Measurements from ENCODE around the gene LENG8. TPM values are rescaled to one million over a fixed set of nuclear protein-coding genes. Genes with fewer than 3 reads are reported as not detected.
"Not testable (repeated sequence)": the region's sequence is repeated elsewhere in the genome, so short reads cannot be mapped to it uniquely, and the experiment has no call there.

Gene LENG8
- total RNA-seq, 1 experiment from 2014 or later = 12.4 TPM

DNA sequence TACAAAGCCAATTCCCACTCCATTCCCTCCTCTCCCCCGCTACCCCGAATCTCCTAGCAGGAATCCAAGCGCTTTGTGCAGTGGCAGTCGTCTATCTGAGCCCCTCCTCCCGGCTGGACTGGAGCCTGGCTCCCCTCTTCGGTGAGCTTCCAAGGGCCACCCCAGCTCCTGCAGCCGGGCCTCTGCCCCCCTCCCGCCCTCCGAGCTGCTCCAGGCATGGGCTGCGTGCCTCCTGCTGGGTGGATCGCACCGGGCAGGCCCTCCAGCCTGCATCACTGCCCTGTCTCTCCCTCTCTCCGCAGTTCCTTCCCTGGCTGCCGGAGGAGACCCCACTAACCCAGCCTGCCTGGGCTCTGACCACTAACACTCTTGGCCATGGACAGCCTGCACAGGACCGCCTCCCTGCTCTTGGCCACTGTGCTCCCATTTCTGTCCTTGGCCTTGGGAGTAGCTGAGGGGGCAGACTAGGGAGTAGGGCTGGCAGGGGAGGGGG lies 12.9 kb upstream of the LENG8 start:
- DNase-seq (ENCODE audit: low spot score) = peak; percentile 30
- in situ Hi-C loops (cut with HindIII; ENCODE audit: low sequenced_read_pairs) = no loop called here

DNA sequence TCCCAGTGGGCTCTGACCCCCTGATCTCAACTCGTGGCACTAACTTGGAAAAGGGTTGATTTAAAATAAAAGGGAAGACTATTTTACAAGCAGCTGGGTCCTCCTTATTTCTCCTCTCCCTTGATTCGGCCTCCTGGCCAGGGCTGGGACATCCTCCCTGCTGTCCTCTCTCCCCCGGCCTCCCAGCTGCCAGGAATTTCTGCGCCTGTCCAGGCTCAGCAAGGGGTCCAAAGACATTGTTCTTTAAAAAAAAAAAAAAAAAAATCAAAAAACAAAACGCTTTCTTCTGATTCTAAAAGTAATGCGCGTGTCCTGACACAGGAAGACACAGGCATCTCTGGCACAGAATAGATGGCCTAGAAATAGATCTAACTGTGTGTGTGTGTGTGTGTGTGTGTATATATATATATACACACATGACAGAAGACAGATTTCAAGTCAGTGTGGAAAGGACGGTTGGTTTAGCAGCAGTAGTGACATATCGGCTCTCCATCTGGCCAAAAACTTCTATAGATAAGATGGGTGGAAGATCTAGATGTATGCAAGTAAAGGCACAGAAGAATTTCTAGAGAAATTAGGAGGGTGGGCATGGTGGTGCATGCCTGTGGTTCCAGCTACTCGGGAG lies 12.3 kb upstream of the LENG8 start:
- DNase-seq (ENCODE audit: low spot score) = no peak
- in situ Hi-C loops (cut with HindIII; ENCODE audit: low sequenced_read_pairs) = no loop called here

DNA sequence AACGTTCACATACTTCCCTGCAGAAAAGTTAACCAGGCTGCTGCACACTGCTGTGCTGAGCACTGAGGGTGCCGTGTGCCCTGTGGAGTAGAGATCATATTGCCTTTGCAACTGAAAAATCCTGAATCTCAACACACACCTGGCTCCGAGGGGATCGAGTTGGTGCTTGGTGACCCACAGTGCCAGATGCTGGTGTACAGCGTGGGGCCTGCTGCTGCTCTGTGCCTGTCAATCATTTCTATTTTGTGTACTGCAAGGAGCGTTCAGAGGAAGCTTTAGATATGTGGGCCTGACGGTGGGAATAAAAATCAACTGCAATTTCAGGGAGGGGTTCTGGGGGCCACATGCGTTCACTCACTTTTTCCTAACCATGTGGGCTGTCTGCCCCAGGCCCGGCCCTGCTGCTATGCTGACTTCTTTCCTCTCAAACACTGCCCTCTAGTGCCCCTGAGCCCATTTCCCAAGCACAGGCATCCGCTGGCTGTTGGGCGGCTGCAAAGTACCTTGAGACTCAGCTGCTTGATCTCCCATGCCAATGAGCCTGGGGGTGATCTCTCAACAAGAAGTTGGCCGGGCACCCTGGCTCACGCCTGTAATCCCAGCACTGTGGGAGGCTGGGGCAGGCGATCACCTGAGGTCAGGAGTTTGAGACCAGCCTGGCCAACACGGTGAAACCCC lies 9.7 kb upstream of the LENG8 start:
- in situ Hi-C loops (cut with HindIII; ENCODE audit: low sequenced_read_pairs) = no loop called here
- DNase-seq (ENCODE audit: low spot score) = peak; percentile 65

DNA sequence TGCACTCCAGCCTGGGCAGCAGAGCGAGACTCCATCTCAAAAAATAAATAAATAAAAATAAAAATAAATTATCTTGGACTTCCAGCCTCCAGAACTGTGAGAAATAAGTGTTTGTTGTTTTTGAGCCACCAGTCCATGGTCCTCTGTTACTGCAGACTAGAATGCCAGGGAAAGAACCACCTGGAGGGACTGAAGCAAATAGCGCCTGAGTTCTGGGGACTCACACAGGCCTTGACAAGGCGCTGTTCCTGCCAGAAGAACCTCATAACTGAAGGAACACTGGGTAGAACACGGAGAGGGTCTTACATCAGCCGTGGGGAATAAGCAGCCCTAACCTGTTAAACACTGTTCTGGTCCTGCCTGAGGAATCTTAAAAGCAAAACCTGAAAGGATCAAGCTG lies 8.4 kb upstream of the LENG8 start:
- in situ Hi-C loops (cut with HindIII; ENCODE audit: low sequenced_read_pairs) = no loop called here
- no peak for DNase-seq (ENCODE audit: low spot score)

DNA sequence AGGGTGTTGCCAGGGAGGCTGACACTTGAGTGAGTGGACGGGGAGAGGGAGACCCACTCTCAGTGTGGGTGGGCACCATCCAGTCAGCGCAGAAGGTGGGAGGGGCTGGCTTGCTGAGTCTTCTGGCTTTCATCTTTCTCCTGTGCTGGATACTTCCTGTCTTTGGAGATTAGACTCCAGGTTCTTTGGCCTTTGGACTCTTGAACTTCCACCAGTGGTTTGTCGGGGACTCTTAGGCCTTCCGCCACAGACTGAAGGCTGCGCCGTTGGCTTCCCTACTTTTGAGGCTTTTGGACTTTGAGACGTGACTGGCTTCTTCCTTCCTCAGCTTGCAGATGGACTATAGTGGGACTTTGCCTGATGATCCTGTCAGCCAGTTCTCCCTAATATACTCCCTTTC lies 4.3 kb upstream of the LENG8 start:
- in situ Hi-C loops (cut with HindIII; ENCODE audit: low sequenced_read_pairs) = no loop called here
- DNase-seq (ENCODE audit: low spot score) = no peak

DNA sequence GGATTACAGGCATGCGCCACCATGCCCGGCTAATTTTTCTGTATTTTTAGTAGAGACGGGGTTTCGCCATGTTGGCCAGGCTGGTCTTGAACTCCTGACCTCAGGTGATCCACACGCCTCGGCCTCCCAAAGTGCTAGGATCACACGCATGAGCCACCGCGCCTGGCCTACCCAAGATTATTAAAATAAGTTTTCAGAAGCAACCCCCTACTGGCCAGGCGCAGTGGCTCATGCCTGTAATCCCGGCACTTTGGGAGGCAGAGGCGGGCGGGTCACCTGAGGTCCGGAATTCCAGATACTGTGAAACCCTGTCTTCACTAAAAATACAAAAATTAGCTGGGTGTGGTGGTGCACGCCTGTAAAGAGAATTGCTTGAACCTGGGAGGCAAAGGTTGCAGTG lies 2.6 kb upstream of the LENG8 start:
- in situ Hi-C loops (cut with HindIII; ENCODE audit: low sequenced_read_pairs); DNase-seq (ENCODE audit: low spot score): not testable (repeated sequence)

DNA sequence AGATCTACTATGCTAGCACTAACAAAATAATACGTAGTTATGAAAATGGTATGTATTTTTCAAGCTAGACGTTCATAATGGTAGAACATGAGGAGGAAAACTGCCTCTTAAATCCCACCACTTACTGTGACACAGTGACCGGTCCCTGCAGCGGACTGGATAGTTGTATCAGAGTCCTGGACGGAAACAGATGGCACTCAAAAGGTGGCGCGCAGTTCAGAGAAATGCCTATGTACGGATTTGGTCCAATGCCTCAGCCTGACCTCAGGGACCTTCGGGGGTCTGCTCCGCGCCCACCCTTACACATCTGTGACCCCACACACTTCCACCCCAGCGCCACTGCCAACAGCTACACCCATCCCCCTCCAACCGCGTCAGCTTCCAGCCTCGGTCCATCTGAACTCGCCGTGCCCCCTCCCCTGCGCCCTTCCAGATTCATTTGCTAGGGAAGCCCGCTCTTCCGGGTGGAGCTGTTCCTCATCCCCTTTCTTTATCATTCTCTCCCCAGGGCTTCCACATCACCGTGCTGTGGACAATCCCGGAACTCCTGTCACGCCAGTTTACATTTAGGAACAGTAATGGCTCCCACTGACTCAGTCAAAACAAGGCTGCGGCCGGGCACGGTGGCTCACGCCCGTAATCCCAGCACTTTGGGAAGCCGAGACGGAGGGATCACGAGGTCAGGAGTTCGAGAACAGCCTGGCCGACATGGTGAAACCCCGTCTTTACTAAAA lies 792 bp upstream of the LENG8 start:
- in situ Hi-C loops (cut with HindIII; ENCODE audit: low sequenced_read_pairs) = no loop called here
- peak; percentile 72 for DNase-seq (ENCODE audit: low spot score)

DNA sequence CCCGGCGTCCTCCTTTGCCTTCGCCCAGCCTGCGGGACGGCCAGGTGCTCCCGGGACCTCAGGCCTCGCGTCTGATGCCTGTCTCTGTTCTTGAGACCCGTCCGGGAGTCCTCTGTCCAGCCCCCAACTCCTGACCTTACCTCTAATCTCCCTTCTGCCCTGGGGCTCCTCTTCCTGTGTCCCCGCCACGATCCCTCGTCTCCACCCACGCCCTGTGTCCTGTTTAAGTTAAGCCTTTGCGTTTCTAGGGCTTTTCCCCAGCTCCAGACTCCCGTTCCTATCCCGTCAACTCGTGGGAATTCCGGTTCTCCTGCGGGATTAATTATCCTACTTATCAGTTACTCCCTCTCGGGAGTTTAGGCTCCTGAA lies 686 bp downstream of the LENG8 start:
- in situ Hi-C loops (cut with HindIII; ENCODE audit: low sequenced_read_pairs) = no loop called here
- DNase-seq (ENCODE audit: low spot score) = no peak

DNA sequence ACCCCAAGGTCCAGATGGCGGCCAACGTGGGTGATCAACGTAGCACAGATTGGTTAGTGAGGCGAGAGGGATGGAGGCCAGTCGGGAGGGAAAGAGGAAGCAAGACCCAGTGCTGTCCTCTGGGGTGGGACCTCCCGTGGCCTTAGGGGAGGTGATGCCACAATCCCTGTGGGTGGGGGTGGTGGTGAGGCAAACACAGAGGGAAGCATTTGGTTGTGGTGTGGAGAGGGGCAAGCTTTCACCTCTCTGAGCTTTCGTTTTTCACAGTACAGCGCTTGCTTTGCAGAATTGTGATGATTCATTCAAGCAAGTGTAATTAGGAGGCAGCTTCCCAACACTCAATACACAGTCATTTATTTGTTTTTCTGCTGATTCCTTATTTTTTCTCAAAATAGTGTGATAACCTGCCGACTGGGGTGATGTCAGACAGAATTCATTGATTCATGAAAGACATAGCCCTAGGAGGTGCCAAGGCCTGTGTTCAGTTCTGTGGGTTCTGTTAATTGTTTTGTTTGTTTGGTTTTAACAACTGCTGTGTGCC lies 2.4 kb downstream of the LENG8 start:
- in situ Hi-C loops (cut with HindIII; ENCODE audit: low sequenced_read_pairs) = no loop called here
- DNase-seq (ENCODE audit: low spot score) = no peak

DNA sequence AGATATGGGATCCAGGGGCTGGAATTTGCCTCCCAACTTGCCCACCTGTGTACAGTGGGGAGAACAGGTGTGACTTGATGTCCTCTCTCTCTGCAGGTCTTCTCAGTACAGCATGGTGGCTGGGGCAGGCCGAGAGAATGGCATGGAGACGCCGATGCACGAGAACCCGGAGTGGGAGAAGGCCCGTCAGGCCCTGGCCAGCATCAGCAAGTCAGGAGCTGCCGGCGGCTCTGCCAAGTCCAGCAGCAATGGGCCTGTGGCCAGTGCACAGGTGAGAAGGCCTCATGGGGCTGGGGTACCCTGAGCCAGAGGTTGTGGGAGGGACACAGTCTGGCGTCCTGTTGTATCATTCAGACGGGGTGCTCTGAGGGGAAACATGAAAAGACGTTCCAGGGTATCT lies 3.0 kb downstream of the LENG8 start:
- in situ Hi-C loops (cut with HindIII; ENCODE audit: low sequenced_read_pairs) = no loop called here
- no peak for DNase-seq (ENCODE audit: low spot score)

DNA sequence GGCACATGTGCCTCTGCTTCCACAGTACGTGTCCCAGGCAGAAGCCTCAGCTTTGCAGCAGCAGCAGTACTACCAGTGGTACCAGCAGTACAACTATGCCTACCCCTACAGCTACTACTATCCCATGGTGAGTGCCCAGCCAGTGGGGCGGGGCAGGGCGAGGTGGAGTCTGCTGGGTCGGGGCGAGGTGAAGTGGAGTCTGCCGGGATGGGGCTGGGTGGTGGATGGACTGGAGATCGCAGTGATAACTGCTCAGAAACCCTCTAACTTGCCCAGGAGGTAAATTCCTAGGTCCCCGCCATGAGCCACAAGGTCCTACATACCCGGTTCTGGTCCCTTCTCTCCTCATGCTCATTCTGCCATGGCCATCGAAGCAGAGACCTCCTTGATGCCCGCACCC lies 3.6 kb downstream of the LENG8 start:
- in situ Hi-C loops (cut with HindIII; ENCODE audit: low sequenced_read_pairs) = no loop called here
- no peak for DNase-seq (ENCODE audit: low spot score)

DNA sequence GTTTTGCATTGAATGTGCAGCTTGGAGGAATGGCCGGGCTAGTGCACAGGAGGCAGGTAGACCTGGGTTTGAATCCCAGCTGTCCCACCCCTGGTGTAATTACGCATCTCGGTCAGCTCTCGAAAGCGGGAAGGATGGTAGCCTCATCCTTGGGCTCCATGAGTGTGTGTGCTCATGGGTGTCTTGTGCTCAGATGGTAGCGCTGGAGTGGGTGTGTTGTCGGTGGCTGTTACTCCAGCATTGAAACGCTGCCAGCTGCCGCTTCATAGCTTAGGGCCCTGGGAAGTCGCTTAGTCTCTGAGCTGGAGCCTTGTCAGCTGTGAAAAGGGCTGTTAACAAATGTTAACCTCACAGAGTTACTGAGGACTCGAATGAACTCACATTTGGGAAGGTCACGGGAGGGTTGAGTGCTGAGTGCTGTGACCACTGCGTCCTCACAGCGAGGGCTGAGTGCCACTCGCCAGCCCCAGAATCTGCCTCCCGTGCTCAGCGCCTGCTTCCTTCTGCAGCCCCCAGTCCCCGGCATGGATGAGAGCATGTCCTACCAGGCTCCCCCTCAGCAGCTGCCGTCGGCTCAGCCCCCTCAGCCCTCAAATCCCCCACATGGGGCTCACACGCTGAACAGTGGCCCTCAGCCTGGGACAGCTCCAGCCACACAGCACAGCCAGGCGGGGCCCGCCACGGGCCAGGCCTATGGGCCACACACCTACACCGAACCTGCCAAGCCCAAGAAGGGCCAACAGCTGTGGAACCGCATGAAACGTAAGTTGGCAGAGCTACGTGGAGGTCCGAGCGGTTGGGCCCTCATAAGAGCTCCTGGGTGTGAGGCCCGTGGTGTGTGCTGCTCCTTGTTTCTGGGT lies 5.2 kb downstream of the LENG8 start:
- in situ Hi-C loops (cut with HindIII; ENCODE audit: low sequenced_read_pairs) = no loop called here
- DNase-seq (ENCODE audit: low spot score) = no peak

DNA sequence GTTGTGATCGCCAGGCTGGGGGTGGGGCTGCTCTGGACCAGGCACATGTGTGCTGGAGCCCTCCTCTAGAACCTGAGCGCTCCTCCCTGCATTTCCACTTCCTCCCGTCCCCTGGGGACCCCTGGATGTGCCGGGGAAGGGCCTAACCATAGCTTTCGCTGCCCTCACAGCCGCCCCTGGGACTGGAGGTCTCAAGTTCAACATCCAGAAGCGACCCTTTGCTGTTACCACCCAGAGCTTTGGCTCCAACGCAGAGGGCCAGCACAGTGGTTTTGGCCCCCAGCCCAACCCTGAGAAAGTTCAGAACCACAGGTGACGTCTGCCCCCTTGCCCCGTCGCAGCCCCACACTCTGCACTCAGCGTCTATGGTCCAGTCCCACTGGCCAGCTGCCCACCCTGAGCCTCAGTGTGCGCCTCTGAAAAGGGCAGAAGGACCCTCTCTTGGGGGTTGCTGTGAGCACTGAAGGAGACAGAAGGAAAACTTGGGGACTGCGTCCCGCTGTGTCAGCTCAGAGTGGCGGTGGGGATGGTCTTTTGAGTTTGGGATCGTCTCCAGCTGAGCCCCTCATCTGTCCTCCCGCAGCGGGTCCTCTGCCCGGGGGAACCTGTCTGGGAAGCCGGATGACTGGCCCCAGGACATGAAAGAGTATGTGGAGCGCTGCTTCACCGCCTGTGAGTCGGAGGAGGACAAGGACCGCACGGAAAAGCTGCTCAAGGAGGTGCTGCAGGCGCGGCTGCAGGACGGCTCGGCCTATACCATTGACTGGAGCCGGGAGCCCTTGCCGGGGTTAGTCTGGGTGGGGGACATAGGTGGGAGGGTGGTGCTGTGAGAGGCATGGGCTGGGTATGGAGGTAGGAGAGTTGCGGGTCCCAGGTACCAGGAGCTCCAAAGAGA lies 6.0 kb downstream of the LENG8 start:
- in situ Hi-C loops (cut with HindIII; ENCODE audit: low sequenced_read_pairs) = no loop called here
- no peak for DNase-seq (ENCODE audit: low spot score)

DNA sequence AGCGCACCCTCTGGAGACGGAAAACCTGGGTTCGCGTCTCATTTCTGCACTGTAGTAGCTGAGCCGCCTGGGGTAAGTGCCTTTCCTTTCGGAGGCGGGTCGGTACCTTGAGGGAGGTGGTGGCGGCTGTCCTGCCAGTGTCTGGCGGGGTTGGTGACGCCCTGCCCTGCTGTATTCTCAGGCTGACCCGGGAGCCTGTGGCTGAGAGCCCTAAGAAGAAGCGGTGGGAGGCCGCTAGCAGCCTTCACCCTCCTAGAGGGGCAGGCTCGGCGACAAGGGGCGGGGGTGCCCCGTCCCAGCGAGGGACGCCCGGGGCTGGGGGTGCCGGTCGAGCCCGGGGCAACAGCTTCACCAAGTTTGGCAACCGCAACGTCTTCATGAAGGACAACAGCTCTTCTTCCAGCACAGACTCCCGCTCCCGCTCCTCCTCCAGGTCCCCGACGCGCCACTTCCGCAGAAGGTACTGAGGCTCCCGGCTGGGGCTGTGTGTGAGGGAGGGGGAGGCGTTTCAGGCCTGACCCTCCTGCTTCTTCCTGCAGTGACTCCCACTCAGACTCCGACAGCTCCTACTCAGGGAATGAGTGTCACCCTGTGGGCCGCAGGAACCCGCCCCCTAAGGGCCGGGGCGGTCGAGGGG lies 6.9 kb downstream of the LENG8 start:
- no peak for DNase-seq (ENCODE audit: low spot score)
- in situ Hi-C loops (cut with HindIII; ENCODE audit: low sequenced_read_pairs) = no loop called here

DNA sequence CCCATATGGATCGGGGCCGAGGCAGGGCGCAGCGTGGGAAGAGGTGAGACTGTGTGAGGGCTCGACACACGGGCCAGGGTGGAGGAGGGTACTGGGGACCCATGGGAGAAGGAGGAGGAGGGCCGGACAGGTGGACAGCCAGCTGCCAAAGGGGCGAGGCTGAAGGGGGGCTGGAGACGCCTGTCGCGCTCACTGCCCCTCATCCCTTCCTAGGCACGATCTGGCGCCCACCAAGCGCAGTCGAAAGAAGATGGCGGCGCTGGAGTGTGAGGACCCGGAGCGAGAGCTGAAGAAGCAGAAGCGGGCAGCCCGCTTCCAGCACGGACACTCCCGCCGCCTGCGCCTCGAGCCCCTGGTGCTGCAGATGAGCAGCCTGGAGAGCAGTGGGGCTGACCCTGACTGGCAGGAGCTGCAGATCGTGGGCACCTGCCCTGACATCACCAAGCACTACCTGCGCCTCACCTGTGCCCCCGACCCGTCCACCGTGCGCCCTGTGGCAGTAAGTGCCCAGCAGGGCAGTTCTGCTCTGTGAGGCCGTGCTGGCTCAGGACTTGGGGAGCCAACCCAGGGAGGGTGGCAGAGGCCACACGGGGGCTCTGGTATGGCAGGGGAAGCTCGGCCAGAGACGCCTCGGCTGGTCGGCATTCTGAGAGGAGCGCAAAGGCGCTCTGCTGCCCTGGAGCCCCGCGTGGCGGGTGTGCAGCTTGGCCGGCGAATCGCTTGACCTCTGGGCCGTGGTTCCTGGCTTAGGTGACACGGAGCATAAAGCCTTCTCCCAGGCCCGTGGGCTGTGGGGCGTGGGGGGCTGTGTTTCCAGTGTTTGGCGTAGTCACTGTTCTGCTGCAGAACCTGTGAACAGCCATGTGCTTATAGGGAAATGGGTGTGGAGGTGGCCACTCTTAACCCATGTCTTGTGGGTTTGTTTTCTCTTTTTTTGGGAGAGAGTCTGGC lies 7.7 kb downstream of the LENG8 start:
- no peak for DNase-seq (ENCODE audit: low spot score)
- in situ Hi-C loops (cut with HindIII; ENCODE audit: low sequenced_read_pairs) = no loop called here

DNA sequence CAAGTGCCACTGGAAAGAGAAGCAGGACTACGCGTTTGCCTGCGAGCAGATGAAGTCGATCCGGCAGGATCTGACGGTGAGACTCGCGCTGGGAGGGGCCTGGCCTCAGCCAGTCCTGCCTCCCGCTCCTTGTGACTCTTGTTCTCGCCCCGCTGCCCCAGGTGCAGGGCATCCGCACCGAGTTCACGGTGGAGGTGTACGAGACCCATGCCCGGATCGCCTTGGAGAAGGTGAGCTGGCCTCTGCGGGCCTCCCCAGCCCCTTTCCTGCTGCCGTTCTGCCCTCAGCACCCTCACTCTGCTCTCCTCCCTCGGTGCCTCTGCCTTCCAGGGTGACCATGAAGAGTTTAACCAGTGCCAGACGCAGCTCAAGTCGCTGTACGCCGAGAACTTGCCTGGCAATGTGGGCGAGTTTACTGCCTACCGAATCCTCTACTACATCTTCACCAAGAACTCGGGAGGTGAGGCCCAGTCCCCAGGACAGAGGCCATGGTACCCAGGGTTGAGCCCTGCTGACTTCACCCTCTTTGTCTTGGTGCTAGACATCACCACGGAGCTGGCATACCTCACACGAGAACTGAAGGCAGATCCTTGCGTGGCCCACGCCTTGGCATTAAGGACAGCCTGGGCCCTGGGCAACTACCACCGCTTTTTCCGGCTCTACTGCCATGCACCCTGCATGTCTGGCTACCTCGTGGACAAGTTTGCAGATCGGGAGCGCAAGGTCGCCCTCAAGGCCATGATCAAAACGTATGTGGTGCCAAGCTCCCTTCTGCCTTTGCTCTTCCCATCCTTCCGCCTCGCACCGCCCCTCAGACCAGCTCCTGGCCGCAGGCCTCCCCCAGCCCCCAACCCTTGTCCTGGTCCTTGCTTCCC lies 9.0 kb downstream of the LENG8 start:
- in situ Hi-C loops (cut with HindIII; ENCODE audit: low sequenced_read_pairs) = no loop called here

More for the DNA sequence above, 9.0 kb downstream of the LENG8 start:
- no peak for DNase-seq (ENCODE audit: low spot score)

Data from G401 (cell line).